Bronchial epithelial cell (primary cell): ENCODE results near the gene AFF3. TPM values are rescaled to one million over a fixed set of nuclear protein-coding genes. Genes with fewer than 3 reads are reported as not detected.

Source experiments
- DNase-seq: peaks from one replicate; pipeline ENCODE4 v3.0.0-alpha.2; 2010; ENCODE audit warnings: low read depth
- FAIRE-seq: peaks from 2 replicates; lab custom pipeline; 2011; peaks lifted over from hg19 to GRCh38; lab: Jason Lieb, UNC
- H3K27me3 ChIP-seq: 2 replicates; pipeline ENCODE4 v1.5.1; 2011; ENCODE audit warnings: low read length; ENCODE audit not compliant: control insufficient read depth, insufficient read depth
- H3K36me3 ChIP-seq: 2 replicates; pipeline ENCODE4 v1.5.1; 2011; ENCODE audit warnings: low read length; ENCODE audit not compliant: control insufficient read depth, insufficient read depth
- H3K4me3 ChIP-seq: 2 replicates; pipeline ENCODE4 v1.5.1; 2011; ENCODE audit warnings: mild to moderate bottlenecking, low read depth, low read length, control low read depth
- total RNA-seq: library from RNA; depleted of rRNA; stranded (reverse); fragments of >200 nt; gene quantifications from 2 replicates; pipeline ENCODE4 v1.2.1, GENCODE V29; 2014
- TF ChIP-seq, protein P1 (sequence below): IDR thresholded peaks from 2 replicates; pipeline ENCODE4 v1.5.1; 2011; ENCODE audit warnings: mild to moderate bottlenecking, moderate library complexity, low read length, control low read depth, inconsistent platforms; ENCODE audit not compliant: insufficient read depth, severe bottlenecking

The AFF3 gene
- total RNA-seq, 1 donor from 2014 or later = not detected

DNA sequence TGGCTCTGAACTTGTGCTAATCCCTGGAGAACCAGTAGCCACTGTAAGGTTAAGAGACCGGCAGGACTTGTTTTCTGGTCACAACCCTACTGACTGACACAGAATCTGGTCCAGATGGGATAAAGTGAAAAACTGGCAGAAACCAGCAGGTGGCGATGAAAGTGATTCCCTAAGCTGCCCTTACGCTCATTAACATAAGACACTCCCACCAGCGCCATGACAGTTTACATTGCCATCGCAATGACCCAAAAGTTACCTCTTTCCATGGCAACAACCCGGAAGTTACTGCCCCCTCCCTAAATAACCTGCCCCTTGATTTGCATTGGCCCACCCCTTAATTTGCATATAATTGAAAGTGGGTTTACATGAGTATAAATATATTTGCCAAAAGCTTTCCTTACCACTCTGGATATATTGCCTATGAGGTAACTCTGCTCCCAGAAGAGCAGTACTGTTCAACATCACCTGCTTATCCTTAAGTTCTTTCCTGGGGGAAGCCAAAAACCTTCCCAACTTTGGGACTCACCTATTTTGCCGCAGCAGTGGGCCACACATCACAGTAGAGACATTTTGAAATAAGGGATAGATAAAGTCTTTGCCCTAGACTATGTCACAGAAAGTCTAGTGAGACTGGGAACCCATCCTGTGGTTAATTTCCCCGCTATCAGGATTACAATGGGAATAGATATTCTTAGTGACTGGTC lies 35.8 kb upstream of the AFF3 start:
- peak; percentile 59 for DNase-seq
- no peak for FAIRE-seq
- Histone ChIP-seq H3K36me3 (no peaks in the 10 kb centered on the region), H3K27me3 (no peaks in the 10 kb centered on the region), H3K4me3 (no peak overlapping the region)
- TF ChIP-seq, protein P1, sequence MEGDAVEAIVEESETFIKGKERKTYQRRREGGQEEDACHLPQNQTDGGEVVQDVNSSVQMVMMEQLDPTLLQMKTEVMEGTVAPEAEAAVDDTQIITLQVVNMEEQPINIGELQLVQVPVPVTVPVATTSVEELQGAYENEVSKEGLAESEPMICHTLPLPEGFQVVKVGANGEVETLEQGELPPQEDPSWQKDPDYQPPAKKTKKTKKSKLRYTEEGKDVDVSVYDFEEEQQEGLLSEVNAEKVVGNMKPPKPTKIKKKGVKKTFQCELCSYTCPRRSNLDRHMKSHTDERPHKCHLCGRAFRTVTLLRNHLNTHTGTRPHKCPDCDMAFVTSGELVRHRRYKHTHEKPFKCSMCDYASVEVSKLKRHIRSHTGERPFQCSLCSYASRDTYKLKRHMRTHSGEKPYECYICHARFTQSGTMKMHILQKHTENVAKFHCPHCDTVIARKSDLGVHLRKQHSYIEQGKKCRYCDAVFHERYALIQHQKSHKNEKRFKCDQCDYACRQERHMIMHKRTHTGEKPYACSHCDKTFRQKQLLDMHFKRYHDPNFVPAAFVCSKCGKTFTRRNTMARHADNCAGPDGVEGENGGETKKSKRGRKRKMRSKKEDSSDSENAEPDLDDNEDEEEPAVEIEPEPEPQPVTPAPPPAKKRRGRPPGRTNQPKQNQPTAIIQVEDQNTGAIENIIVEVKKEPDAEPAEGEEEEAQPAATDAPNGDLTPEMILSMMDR = peak; percentile 52

DNA sequence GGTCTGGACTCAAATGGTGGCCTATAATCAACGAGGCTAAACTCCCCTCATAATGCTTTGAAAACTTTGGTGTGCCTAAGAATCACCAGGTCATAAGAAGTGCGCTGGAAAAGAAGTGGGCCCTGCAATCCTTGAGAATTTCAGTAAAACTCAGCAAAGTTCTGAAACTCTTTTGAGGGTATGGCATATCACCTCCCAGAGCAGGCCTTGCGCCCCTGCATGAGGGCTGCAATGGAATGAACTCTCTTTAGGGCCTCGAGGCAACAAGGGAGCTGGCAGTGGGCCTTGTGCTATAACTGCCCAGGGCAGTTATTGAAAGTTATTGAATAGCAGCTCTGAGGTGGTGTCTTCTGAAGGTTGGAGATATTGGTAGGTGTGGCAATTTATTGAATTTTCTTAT lies 34.5 kb upstream of the AFF3 start:
- TF ChIP-seq, protein P1 = no peak
- Histone ChIP-seq H3K27me3 (no peaks in the 10 kb centered on the region), H3K4me3 (no peak overlapping the region), H3K36me3 (no peaks in the 10 kb centered on the region)
- FAIRE-seq = no peak
- no peak for DNase-seq

DNA sequence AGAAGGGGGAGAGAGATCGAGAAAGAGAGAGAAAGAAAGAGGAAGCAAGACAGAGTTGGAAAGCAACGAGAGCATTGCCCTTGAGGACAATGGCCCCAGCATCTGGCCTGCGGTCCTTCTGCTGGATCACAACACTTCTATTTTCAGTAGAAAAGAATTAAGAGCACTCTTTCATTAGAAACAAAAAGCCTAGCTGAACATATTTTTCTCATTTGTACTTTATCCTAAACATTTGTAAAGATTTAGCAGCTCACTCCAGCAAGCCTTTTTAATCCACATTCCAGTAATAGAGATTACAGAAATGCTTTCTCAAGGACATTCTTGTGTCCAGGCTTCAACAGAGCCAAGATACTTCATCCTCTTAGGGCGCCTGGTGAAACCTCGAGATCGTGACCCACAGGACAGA lies 31.6 kb upstream of the AFF3 start:
- no peaks in the 10 kb centered on the region for H3K36me3 ChIP-seq
- DNase-seq (no peak), FAIRE-seq (peak; percentile 18)
- no peaks in the 10 kb centered on the region for H3K27me3 ChIP-seq
- no peak overlapping the region for H3K4me3 ChIP-seq
- TF ChIP-seq, protein P1 = no peak

DNA sequence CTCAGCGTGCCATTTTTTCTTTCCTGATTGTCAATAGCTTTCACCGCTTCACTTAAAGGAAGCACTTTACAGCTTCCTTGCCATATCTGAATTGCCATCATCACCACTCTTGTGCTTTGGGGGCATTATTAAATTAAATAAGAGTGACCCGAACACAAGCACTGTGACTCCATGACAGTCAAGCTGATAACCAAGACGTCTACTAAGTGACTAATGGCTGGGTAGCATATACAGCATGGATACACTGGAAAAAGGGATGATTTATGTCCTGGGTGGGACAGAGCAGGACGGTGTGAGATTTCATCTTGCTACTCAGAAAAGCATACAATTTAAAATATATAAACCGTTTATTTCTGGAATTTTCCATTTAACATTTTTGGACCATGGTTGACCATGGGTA lies 24.3 kb upstream of the AFF3 start:
- FAIRE-seq = no peak

DNA sequence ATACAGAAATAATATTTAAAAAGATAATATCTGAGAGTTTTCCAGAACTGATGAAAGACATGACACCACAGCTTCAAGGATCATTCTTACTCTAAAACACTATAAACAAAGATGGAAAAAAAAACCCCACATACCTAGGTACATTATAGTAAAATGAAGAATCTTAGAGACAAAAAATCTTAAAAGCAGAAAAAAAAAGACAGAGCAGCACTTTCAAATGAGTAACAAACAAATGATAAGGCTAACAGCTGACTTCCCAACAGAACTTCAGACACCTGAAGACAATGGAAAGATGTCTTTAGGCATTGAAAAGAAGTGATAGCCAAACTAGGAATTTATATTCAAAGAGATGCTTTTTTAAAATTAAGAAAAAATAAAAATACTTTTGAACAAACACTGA lies 21.2 kb upstream of the AFF3 start:
- Histone ChIP-seq H3K36me3 (no peaks in the 10 kb centered on the region), H3K27me3 (no peaks in the 10 kb centered on the region), H3K4me3 (no peak overlapping the region)
- TF ChIP-seq, protein P1 = no peak
- FAIRE-seq (no peak), DNase-seq (no peak)

More for the DNA sequence above, 24.3 kb upstream of the AFF3 start:
- H3K4me3 ChIP-seq = no peak overlapping the region
- H3K27me3 ChIP-seq = no peaks in the 10 kb centered on the region
- TF ChIP-seq, protein P1 = no peak
- DNase-seq = no peak
- H3K36me3 ChIP-seq = no peaks in the 10 kb centered on the region
